GM18858 (cell line): ENCODE data around the gene MBTPS1.
A peak's percentile ranks its signal among the peaks of the same experiment; 100 is the strongest.

Source experiments
- ATAC-seq: cut with Tn5 transposase; IDR thresholded peaks from one replicate; pipeline ENCODE4 v1.9.1; 2021; ENCODE audit not compliant: unreplicated experiment

Gene MBTPS1

GRCh38 chr16:84014570-84015327 is 102.0 kb downstream of the MBTPS1 start:
- ATAC-seq = no peak

GRCh38 chr16:84013787-84014569 is 102.8 kb downstream of the MBTPS1 start:
- peak; percentile 64 for ATAC-seq

GRCh38 chr16:84009282-84009681 is 107.5 kb downstream of the MBTPS1 start:
- no peak for ATAC-seq

- ATAC-seq = no peak
These were observed 108.8 kb downstream of the MBTPS1 start for GRCh38 chr16:84007965-84008364.

GRCh38 chr16:84007520-84007919 is 109.2 kb downstream of the MBTPS1 start:
- ATAC-seq = no peak

- no peak for ATAC-seq
These were observed 111.4 kb downstream of the MBTPS1 start for GRCh38 chr16:84005391-84005790.

GRCh38 chr16:84004442-84004841 is 112.3 kb downstream of the MBTPS1 start:
- no peak for ATAC-seq
